NCI-H524 treated with DMSO at 0.1 percent for 48 hours (cell line): ENCODE data around the gene MVD.

Source experiments
- DNase-seq: peaks from one replicate; lab custom pipeline; 2025; lab: John Stamatoyannopoulos, UW

The MVD gene

DNA sequence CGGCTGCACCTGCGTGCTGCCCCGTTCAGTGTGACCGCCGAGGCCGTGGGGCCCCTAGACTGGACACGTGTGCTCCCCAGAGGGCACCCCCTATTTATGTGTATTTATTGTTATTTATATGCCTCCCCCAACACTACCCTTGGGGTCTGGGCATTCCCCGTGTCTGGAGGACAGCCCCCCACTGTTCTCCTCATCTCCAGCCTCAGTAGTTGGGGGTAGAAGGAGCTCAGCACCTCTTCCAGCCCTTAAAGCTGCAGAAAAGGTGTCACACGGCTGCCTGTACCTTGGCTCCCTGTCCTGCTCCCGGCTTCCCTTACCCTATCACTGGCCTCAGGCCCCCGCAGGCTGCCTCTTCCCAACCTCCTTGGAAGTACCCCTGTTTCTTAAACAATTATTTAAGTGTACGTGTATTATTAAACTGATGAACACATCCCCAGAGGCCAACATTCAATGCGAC is 22.8 kb downstream of the MVD start:
- DNase-seq, result no peak

DNA sequence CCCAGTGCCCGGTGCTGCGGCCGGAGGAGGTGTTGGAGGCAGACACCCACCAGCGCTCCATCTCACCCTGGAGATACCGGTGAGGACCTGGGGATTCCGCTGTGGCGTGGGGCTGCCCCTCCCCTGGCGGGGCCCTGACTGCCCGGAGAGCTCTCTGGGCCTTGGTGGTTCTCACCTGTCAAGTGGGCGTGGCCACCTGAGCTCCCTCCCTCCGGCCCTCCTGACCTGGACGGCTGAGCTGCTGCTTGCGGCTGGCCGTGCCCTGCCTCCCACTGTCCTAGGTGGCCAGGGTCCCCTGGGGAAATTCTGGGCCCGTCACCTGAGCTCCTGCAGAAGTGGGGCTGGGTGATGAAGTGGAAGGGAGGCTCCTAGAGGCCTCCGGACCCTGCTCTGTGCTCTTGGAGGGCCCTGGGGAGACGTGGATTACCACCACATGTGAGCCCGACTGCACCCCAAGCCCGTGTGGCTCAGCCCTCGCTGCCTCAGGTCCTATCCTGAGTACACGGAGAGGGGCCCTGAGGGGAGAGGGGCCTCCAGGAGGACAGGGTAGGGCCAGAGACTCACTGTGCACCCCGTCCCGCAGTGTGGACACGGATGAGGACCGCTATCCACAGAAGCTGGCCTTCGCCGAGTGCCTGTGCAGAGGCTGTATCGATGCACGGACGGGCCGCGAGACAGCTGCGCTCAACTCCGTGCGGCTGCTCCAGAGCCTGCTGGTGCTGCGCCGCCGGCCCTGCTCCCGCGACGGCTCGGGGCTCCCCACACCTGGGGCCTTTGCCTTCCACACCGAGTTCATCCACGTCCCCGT is 23.5 kb downstream of the MVD start:
- no peak for DNase-seq

DNA sequence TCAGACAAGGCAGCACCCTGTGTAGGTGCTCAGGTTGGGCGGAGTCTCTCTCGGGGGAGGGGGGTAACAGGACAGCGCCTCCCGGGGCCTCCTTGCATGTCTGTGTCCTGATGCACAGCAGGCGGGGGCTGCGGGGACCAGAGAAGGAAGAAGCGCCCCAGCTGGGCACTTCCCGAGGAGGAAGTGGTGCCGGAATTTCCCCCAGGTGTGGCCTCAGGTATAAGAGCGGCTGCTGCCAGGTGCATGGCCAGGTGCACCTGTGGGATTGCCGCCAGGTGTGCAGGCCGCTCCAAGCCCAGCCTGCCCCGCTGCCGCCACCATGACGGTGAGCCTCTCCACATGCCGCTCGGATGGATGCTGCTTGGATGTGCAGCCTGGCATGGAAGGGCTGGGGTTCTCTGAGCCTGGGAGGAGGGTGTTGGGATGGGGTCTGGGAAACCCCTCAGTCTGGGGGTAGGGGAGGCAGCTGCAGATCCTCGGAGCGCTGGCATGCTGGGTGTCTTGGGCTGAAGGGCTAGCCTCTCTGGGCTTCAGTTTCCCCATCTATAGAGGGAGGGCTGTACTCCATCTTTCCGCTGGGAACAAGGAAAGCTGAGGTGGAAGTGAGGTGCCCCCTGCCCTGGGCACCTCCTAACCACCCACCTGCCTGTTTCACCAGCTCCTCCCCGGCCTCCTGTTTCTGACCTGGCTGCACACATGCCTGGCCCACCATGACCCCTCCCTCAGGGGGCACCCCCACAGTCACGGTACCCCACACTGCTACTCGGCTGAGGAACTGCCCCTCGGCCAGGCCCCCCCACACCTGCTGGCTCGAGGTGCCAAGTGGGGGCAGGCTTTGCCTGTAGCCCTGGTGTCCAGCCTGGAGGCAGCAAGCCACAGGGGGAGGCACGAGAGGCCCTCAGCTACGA is 24.3 kb downstream of the MVD start, which contains the start of gene IL17C:
IL17C (plus strand) TSS at position 250 of the 908 bp plus-strand sequence; CDS start at position 320, 70 bp downstream.
- no peak for DNase-seq

DNA sequence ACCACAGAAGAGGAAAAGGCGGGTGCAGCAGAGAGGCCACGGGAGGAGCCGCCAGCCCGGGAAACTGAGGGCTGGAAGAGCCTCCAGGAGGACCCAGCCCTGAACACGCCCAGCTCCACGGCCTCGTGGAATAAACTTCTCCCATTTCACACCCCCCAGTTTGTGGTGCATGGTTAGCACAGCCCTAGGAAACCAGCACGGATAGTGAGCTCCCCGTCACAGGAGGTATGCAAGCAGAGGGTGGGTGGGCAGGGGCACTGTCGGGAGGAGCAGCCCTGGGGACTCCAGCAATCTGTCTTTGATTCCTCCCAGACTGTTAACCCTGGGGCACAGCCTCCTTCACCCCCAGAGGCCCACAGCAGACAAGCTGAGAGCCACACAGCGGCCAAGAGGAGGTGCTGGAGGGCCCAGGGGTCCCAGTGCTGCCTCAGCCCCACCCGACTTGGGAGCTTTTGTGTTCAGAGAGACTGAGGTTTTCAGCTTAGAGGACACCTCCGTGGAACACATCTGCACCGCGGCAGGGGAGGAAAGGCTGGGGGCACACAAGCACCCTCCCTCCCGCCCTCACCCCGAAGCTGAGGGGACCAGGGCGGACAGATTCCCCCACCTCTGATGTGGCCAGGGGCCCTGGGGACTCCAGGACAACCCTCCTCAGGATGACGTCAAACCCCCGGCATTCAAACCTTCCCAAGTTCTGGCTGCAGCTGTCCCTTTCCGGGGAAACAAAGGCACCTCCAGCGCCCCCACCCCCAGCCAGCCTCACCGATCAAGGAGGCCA is 26.2 kb downstream of the MVD start:
- DNase-seq, result no peak

DNA sequence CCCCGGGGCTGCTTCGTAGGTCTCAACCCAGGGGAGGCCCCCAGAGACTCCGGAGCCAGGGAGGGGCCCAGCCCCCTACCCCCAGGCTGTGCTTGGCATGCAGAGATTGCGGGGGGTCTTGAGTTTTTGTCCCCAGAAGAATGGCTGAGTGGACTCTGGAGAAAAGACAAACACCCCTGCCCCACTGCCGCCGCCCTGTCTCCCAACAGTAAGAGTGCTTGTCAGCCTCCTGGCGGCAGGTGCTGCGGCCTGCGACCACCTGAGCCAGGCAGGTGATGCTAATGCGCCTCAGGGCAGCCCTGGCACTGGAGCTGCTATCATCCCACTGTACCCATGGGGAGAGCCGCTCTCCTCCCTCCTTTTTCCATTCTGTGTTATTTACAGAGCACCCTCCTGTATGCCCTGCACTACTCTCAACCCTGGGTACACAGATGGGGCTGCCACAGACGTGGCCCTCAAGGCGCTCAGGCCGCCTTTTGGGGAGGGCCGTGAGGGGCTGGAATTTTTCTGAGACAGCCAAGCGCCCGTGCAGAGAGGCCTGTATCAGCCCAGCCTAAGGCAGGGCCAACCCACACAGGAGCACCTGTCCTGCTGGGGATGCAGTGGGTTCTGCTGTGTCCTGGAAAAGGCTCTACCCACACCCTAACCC is 27.1 kb downstream of the MVD start:
- no peak for DNase-seq

DNA sequence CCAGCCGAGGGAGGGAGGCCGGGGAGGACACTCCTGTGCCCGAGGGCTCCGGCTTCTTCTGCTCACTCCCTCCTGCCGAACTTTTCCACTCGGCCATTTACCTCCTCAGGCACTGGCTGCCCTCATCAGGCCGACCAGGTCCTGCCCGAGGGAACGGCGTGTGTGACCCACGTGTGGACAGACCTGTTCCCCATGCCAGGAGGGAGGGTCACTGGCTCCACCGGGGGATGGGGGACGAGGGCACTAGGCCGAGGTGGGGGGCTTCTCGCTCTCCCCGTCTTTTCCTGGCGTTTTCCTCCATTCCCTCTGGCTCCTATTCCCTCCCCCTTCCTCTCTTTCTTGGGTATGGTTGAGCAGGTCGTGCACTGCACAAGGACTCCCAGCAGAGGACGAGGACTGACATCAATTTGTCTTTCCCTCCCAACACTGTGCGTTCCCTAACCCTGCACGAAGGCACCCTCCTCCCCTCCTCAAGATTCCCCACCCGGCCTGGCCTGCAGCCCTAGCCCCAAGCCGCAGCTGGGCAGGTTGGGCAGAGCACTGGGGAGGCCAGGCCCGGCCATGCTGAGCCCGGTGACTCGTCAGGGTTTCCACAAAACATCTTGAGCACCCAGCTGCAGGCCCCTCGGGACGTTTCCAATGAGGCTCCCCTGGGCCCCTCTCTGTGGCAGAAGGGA is 27.8 kb downstream of the MVD start:
- DNase-seq, result no peak

DNA sequence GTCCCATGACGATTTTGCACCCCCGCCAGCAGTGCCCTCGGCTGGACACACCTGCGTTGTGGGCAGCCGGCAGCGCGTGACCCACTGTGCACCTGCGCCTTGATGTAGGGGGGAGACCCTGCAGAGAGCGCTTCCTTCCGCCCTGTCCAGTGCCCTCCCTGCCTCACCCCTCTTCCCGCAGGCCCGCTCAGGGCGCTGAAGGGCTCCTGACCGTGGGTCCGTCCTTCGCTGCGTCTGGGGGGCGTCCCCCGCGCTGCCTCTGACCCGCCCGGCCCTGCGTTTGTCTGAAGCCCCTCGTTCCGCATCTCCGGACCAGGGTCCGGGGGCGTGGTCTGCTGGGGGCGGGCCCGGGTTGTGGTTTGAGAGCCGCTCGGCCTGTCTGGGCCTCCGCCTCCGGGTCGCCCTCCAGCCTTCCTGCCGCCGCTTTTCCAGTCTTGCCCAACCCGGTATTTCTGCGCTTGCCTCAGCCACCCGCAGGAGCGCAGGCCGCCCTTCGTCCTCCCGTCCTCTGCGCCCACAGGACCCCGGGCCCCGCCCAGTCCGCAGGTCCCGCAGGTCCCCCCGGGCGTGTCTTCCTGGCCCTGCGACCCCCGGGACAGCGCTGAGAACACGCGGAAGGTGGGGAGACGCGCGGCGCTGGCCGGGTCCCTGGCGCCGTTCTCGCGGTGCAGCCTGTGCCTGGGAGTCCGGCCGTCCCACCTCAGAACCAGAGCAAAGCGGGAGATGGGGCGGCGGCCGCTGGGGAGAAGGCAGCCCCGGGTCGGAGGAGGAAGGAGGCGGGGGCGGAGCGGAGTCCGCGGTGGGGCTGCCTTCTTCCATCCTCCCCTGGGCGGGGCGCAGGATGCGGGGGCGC is 28.5 kb downstream of the MVD start:
- no peak for DNase-seq

DNA sequence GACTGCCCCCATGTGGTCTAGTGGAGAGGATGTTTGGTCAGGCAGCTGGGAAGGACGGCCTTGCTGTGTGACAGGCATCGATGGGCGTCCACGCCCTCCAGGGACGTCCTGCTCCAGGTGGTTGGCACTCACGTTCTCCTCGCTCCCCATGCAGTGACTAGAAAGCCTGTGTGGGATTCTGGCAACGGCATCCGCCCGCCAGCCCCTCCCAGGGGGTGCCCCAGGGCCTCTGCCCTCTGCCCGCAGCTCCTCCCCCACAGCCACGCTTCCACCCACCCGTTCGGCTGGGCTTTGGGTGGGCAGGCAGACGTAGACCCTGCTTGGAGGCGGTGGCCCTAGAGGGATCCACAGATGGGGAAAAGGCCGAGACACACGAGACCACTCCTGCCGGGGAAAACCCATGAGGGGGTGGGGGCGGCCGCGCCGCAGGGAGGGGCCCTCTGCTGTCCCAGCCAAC is 29.2 kb downstream of the MVD start:
- no peak for DNase-seq

DNA sequence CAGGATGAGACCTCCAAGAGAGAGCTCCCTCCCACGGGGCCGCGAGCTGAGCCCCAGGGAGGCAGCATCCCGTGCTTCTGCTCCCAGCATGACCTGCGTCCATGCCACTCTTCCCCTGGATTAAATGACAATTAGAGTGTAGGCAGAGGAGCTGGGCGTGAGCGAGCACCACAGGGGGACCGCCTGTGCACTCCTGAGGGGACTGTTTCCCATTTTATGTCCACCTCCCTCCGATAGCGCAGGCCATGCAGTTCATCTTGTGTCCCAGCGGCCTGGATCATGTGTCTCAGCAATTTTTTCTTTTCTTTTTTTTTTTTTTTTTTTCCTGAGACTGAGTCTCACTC is 30.3 kb downstream of the MVD start:
- no peak for DNase-seq

DNA sequence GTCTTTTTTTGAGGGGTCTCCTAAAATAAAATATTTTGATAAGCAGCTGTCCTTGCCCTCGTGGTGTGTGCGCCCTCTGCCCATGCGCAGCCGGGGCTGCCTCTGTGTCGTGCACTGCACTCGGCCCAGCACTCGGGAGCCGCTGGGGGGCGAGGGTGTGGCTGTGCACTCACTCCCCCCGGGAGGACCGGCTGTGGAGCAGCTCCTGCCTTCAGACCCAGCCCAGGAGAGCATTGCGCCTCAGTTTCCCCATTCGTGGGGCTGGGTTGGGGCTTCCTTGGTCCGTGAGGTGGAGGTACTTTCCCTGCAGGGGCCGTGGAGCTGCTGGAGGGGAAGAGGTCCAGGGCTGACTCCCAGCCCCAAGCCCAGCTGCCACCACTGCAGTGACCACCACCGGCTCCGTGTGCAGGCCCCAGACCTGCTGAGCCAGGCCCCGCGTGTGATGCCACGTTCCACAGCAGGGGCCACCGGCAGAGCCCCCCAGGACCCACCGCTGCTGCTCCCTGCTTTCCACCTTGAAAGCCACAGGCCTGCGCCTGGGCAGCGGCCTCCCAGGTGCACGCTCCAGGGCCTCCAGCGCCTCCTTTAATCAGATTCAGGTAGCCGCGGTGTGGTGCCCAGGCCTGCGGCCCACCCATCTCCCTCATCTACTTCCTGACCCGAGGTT is 30.8 kb downstream of the MVD start:
- no peak for DNase-seq

DNA sequence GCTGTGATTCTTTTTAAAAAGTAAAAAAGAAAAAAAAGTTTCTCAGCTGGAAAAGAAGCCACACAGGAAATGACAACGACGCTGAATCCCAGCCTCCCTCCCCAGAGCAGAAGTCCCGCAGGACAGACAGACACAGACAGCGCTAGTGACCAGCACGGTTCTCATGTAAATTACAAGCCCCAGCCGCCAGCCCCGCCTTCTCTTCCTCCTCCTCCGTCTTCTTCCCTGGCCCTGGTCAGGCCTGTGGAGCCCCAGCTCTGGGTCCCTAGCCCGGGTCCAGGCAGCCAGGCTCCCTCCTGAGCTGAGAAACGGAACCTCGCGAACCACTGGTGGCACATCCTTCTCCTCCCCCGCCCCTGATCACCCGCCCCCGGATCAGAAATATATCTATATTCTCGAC is 31.5 kb downstream of the MVD start:
- DNase-seq, result no peak

DNA sequence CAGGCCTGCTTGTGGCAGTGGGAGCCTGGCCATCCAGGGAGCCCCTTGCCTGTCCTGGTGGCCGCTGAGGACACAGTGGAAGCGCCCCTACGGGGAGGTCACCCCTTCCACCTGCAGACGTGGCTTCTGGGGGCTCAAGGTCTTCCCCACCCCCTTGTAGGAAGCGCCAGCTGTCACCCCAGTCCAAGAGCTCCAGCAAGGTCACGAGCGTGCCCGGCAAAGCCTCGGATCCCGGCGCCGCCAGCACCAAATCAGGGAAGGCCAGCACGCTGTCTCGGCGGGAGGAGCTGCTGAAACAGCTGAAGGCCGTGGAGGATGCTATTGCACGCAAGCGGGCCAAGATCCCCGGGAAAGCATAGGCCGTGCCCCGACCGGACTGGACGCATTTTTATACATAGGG is 31.9 kb downstream of the MVD start:
- DNase-seq, result no peak

DNA sequence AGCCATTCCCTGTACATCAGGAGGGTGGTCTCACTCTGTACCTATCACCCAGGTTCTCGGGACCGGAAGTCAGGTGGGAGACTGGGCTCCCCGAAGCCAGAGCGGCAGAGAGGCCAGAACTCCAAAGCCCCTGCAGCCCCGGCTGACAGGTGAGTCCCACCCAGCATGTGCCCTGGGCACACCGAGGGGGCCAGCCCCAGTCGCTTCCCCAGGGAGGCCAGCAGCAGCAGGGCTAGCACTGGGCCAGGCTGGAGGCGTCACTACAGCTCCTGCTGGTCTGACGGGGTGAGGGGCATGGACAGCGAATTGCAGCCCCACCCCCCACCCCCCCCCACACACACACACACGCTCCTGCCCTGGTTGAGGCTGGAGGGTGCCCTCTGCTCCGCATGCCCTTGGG is 32.5 kb downstream of the MVD start:
- no peak for DNase-seq

DNA sequence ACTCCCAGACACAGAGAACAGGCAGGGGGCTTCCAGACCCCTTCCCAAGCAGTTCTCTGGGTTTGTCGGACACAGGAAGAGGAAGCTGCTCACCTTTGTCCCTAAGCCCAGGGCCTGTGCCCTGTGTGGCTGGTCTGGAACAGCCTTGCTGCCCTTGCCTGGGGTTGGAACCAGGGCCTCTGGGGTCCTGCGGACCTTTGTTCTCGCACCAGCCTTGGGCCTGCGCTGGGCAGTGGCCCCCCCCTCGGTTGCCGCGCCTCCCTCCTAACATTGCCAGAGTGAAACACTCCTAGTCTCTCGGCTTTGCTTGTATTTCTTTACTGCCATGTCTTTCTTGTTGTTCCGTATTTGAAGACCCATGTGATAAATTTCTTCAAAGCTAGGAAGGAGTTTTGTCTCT is 33.1 kb downstream of the MVD start:
- no peak for DNase-seq

DNA sequence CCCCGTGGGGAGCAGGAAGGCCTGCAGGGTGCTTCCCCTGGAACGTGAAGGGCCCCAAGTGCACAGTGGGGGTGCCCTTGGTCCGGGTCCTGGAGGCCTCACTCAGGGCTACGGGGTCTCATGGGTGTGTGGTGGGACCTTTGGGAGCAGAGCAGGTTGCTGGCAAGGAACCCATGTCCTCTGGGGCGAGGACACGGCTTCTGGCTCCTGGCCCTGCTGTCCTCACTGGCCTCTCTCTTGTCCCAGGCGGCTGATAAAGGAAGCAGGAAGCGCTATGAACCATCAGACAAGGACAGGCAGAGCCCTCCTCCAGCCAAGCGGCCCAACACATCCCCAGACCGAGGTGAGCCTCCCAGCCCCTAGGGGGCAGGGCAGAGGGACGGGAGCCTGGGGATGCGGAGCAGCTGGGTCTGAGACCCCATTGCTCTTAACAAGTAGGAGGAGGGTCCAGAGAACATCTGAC is 34.3 kb downstream of the MVD start:
- DNase-seq, result no peak

DNA sequence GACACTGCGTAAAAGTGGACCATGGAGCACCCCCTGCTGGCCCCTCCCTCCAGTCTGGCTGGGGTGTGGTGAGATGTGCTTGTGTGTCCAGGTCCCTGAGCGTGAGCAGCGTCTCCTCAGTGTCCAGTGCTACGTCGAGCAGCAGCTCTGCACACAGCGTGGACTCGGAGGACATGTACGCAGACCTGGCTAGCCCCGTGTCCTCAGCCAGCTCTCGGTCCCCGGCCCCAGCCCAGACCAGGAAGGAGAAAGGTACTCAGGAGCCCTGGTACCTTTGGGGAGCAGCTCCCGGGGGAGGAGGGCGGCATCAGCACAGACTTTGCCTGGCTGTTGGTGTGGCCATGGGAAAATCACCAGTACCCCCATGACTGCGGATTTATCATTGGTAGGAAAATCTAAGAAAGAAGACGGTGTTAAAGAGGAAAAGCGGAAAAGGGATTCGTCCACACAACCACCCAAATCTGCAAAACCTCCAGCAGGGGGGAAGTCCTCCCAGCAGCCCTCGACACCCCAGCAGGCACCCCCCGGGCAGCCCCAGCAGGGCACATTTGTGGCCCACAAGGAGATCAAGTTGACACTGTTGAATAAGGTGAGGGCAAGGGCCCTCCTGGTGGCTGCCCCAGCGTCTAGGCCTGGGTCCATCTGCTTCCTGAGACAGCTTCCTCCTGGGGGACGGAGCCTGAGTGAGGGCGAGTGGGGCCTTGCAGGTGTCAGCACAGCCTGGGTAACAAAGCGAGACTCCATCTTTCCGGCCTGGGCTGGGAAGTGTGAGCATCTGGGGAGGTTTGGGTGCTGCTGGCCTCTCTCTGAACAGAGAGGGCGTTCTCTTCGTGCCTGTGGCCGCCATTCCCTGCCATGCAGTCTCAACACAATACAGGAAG is 35.1 kb downstream of the MVD start:
- no peak for DNase-seq

DNA sequence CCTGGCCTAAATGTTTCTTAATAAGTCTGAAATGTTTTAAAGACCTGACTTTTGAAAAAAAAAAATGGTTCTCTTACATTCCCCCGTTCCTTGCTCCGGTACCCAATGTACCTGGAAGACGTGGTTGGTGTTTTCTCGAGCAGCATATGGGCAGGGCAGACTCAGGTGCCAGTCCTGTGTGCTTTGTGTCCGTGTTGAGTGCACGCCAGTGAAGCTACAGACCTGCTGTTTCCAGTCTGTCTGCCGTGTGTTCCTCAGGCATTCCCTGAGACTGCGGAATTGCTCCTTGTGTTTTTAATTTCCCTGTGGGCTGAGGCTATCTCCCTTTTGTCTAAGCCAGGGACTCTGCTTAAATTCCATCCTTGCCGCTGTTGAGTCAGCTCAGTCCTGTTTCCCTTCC is 36.2 kb downstream of the MVD start:
- DNase-seq, result no peak

DNA sequence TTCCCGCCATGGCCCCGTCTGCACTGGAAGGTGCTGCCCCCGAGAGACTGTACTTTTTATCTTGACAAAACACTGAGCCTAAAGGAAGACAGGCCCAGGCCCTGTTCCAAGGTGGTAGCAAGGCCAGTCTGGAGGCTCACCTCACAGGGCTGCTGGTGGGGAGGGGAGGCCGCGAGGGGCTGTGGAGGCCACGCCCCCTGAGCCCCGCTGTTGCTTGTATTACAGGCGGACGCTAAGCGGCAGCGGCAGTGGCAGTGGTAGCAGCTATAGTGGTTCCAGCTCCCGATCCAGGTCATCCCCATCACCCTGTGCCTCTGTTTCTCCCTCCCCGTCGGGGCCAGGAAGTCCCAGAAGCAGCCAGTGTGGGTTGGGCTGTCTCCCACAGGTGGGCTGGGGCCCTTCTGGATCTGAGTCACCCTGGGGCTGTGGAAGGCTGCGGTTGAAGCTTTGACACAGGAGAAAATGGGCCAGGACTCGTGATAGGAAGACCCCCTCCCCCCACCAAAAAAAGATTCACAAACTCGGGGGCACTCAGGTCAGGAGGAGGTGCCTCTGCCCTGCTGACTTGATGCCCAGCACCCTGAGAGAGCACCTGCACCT is 37.8 kb downstream of the MVD start:
- no peak for DNase-seq
